H1 (cell line): ENCODE data around the gene B4GALNT3. TPM values are rescaled to one million over a fixed set of nuclear protein-coding genes. Genes with fewer than 3 reads are reported as not detected.

Source experiments
- CTCF ChIA-PET: fragments of 300-600 bp; sonication (Branson Sonifier 250); formaldehyde crosslinking; loops from one replicate; lab custom pipeline; 2021; ENCODE audit not compliant: partially characterized antibody; lab: Charles Lee
- POLR2A ChIA-PET: fragments of 300-600 bp; sonication (Branson Sonifier 250); formaldehyde crosslinking; loops from one replicate; lab custom pipeline; 2021; ENCODE audit warnings: inconsistent platforms; ENCODE audit not compliant: partially characterized antibody; lab: Charles Lee
- DNase-seq, 2 experiments: peaks; one replicate each; pipeline versions ENCODE4 v3.0.0 to v3.0.0-alpha.2; 2010 to 2022; ENCODE audit warnings: low spot score in 2 of 2, low read depth in 1 of 2, mixed read lengths in 1 of 2
- FAIRE-seq: peaks from 2 replicates; lab custom pipeline; 2011; peaks lifted over from hg19 to GRCh38; lab: Jason Lieb, UNC
- H2AFZ ChIP-seq: 2 replicates; pipeline ENCODE4 v1.8.1; 2012; ENCODE audit warnings: low read length, inconsistent platforms
- H2AK5ac ChIP-seq: 2 replicates; pipeline ENCODE4 v1.6.1; 2013; ENCODE audit warnings: low read depth, low read length
- H2BK120ac ChIP-seq: replicated peaks from 2 replicates; pipeline ENCODE3; 2013; ENCODE audit warnings: low read depth, low read length, inconsistent platforms
- H2BK12ac ChIP-seq: 2 replicates; pipeline ENCODE4 v1.6.1; 2013; ENCODE audit warnings: low read depth, low read length
- H2BK15ac ChIP-seq: 2 replicates; pipeline ENCODE4 v1.6.1; 2013; ENCODE audit warnings: low read length
- H2BK20ac ChIP-seq: 2 replicates; pipeline ENCODE4 v1.6.1; 2013; ENCODE audit warnings: low read length
- H2BK5ac ChIP-seq: 2 replicates; pipeline ENCODE4 v1.6.1; 2013; ENCODE audit warnings: low read depth, low read length
- H3K14ac ChIP-seq: 2 replicates; pipeline ENCODE4 v1.6.1; 2013; ENCODE audit warnings: inconsistent platforms; ENCODE audit not compliant: insufficient read length
- H3K18ac ChIP-seq: 2 replicates; pipeline ENCODE4 v1.6.1; 2013; ENCODE audit warnings: low read length; ENCODE audit errors: extremely low read depth
- H3K23ac ChIP-seq: 2 replicates; pipeline ENCODE4 v1.6.1; 2013; ENCODE audit warnings: inconsistent platforms; ENCODE audit not compliant: insufficient read length
- H3K23me2 ChIP-seq: 2 replicates; pipeline ENCODE4 v1.6.1; 2013; ENCODE audit warnings: low read depth, low read length
- H3K27ac ChIP-seq: 2 replicates; pipeline ENCODE4 v1.6.1; 2011; ENCODE audit warnings: low read depth, low read length, inconsistent platforms
- H3K27me3 ChIP-seq, 4 experiments: replicated peaks in 1 of 4; 1 replicate in 1 of 4; 2 replicates in 3 of 4; pipeline versions ENCODE4 v1.6.1 to v1.8.1; 2011 to 2013; ENCODE audit warnings: low read length in 3 of 4, mild to moderate bottlenecking in 3 of 4, inconsistent platforms in 2 of 4, mixed read lengths in 2 of 4, moderate library complexity in 1 of 4; ENCODE audit not compliant: control insufficient read depth in 3 of 4, insufficient read depth in 3 of 4; ENCODE audit errors: extremely low read depth in 1 of 4
- H3K36me3 ChIP-seq, 4 experiments: 2 replicates each; pipeline versions ENCODE4 v1.6.1 to v1.8.1; 2011 to 2013; ENCODE audit warnings: mild to moderate bottlenecking in 4 of 4, low read length in 3 of 4, moderate library complexity in 2 of 4, control low read depth in 1 of 4, inconsistent platforms in 1 of 4; ENCODE audit not compliant: insufficient read depth in 4 of 4, control insufficient read depth in 2 of 4
- H3K4ac ChIP-seq: replicated peaks from 2 replicates; pipeline ENCODE3; 2013; ENCODE audit warnings: low read length, low read depth, mixed read lengths, inconsistent platforms; ENCODE audit not compliant: insufficient read length
- H3K4me1 ChIP-seq, 4 experiments: replicated peaks in 1 of 4; 1 replicate in 1 of 4; 2 replicates in 3 of 4; pipeline versions ENCODE4 v1.6.1 to v1.8.1; 2011 to 2013; ENCODE audit warnings: low read length in 3 of 4, inconsistent platforms in 2 of 4, mixed read lengths in 1 of 4; ENCODE audit not compliant: insufficient read depth in 4 of 4, control insufficient read depth in 3 of 4
- H3K4me2 ChIP-seq, 2 experiments: 2 replicates each; pipeline versions ENCODE4 v1.6.1 to v1.8.1; 2011 to 2013; ENCODE audit warnings: low read depth in 2 of 2, low read length in 2 of 2, control low read depth in 1 of 2, inconsistent platforms in 1 of 2, mild to moderate bottlenecking in 1 of 2; ENCODE audit not compliant: insufficient read depth in 1 of 2
- H3K4me3 ChIP-seq, 4 experiments: fragments of 200-600, 300-600 bp in 1 of 4; sonication (generic), shearing (Covaris generic), sonication (Bioruptor Twin) in 1 of 4; 2 replicates each; pipeline versions ENCODE4 v1.5.1 to v1.8.1; 2011 to 2016; ENCODE audit warnings: low read length in 4 of 4, low read depth in 3 of 4, control low read depth in 2 of 4, inconsistent platforms in 2 of 4, mild to moderate bottlenecking in 2 of 4, mixed read lengths in 1 of 4, moderate library complexity in 1 of 4; ENCODE audit not compliant: insufficient read depth in 2 of 4; ENCODE audit errors: extremely low read depth in 1 of 4
- H3K56ac ChIP-seq: replicated peaks from 2 replicates; pipeline ENCODE3; 2013; ENCODE audit warnings: low read depth, mild to moderate bottlenecking, mixed read lengths, low read length, inconsistent platforms; ENCODE audit not compliant: insufficient read length
- H3K79me1 ChIP-seq: 2 replicates; pipeline ENCODE4 v1.6.1; 2013; ENCODE audit warnings: low read depth, low read length, control low read depth
- H3K79me2 ChIP-seq, 2 experiments: 2 replicates each; pipeline versions ENCODE4 v1.6.1 to v1.8.1; 2012 to 2013; ENCODE audit warnings: low read length in 2 of 2, mild to moderate bottlenecking in 2 of 2, inconsistent platforms in 1 of 2; ENCODE audit not compliant: insufficient read depth in 2 of 2, control insufficient read depth in 1 of 2
- H3K9ac ChIP-seq, 4 experiments: replicated peaks in 1 of 4; 1 replicate in 1 of 4; 2 replicates in 3 of 4; pipeline versions ENCODE4 v1.6.1 to v1.8.1; 2011 to 2013; ENCODE audit warnings: low read depth in 3 of 4, low read length in 3 of 4, control low read depth in 2 of 4, mild to moderate bottlenecking in 2 of 4, moderate library complexity in 2 of 4, inconsistent platforms in 1 of 4; ENCODE audit errors: extremely low read depth in 1 of 4
- H3K9me3 ChIP-seq, 2 experiments: 2 replicates each; pipeline versions ENCODE4 v1.6.1 to v1.8.1; 2012 to 2013; ENCODE audit warnings: mild to moderate bottlenecking in 2 of 2, moderate library complexity in 2 of 2, control low read depth in 1 of 2, inconsistent platforms in 1 of 2, low read depth in 1 of 2, low read length in 1 of 2, mixed read lengths in 1 of 2; ENCODE audit not compliant: insufficient read depth in 2 of 2
- H4K20me1 ChIP-seq, 2 experiments: replicated peaks in 1 of 2; 2 replicates each; pipeline versions ENCODE3 to v1.8.1; 2011 to 2013; ENCODE audit warnings: inconsistent platforms in 2 of 2, low read length in 2 of 2, mild to moderate bottlenecking in 1 of 2; ENCODE audit not compliant: insufficient read depth in 2 of 2, control insufficient read depth in 1 of 2
- H4K5ac ChIP-seq: 2 replicates; pipeline ENCODE4 v1.6.1; 2013; ENCODE audit warnings: low read length, low read depth, mixed read lengths, inconsistent platforms; ENCODE audit not compliant: insufficient read length
- H4K8ac ChIP-seq: 2 replicates; pipeline ENCODE4 v1.8.0; 2013; ENCODE audit warnings: mild to moderate bottlenecking, moderate library complexity, low read length, inconsistent platforms; ENCODE audit not compliant: insufficient read depth; ENCODE audit errors: extremely low read depth
- H4K91ac ChIP-seq: replicated peaks from 2 replicates; pipeline ENCODE3; 2013; ENCODE audit warnings: low read length, mixed read lengths, inconsistent platforms; ENCODE audit not compliant: insufficient read length
- CREB1 ChIP-seq: IDR thresholded peaks from 2 replicates; pipeline ENCODE4 v1.6.1; 2012; ENCODE audit warnings: inconsistent platforms
- CTBP2 ChIP-seq: IDR thresholded peaks from 2 replicates; pipeline ENCODE4 v1.7.0; 2011; ENCODE audit warnings: borderline replicate concordance, mild to moderate bottlenecking, moderate library complexity, mixed read lengths, low read length; ENCODE audit not compliant: insufficient read depth, insufficient read length
- GTF2F1 ChIP-seq: IDR thresholded peaks from 2 replicates; pipeline ENCODE4 v1.6.1; 2012; ENCODE audit warnings: low read depth, low read length, improper control_type of control experiment, borderline replicate concordance
- JUN ChIP-seq: IDR thresholded peaks from 2 replicates; pipeline ENCODE4 v1.6.1; 2011; ENCODE audit warnings: low read depth, mild to moderate bottlenecking, improper control_type of control experiment, low read length
- JUND ChIP-seq: IDR thresholded peaks from 2 replicates; pipeline ENCODE4 v1.6.1; 2011; ENCODE audit warnings: mild to moderate bottlenecking, improper control_type of control experiment, low read length
- KDM5A ChIP-seq: fragments of 200-600 bp; IDR thresholded peaks from 2 replicates; pipeline ENCODE4 v1.7.1; 2012; ENCODE audit warnings: mild to moderate bottlenecking, low read length, inconsistent platforms, mixed read lengths
- NANOG ChIP-seq: IDR thresholded peaks from 2 replicates; pipeline ENCODE4 v1.6.1; 2011; ENCODE audit warnings: low read length, low read depth, mild to moderate bottlenecking, inconsistent platforms; ENCODE audit not compliant: insufficient read depth, poor library complexity, severe bottlenecking
- PHF8 ChIP-seq: fragments of 200-600 bp; sonication (generic); conservative IDR thresholded peaks from 2 replicates; pipeline ENCODE4 v1.7.1; 2012; ENCODE audit warnings: low read depth, mild to moderate bottlenecking, inconsistent platforms, low read length, moderate library complexity
- TBP ChIP-seq: IDR thresholded peaks from 2 replicates; pipeline ENCODE4 v1.6.1; 2011; ENCODE audit warnings: low read depth, low read length, improper control_type of control experiment
- TCF12 ChIP-seq: IDR thresholded peaks from 2 replicates; pipeline ENCODE4 v1.6.1; 2011; ENCODE audit warnings: low read depth, mild to moderate bottlenecking, low read length
- YY1 ChIP-seq: IDR thresholded peaks from 2 replicates; pipeline ENCODE4 v1.6.1; 2011; ENCODE audit warnings: low read depth, mild to moderate bottlenecking, low read length
- WGBS, 2 experiments: shearing (Covaris generic) in 1 of 2; methylation state at CpG; one replicate each; pipeline versions ENCODE4 v1.1.6 to v1.1.7; 2013 to 2015; ENCODE audit warnings: low lambda C conversion rate in 2 of 2, mixed read lengths in 2 of 2, inconsistent platforms in 1 of 2, low coverage in 1 of 2, missing lambda C conversion rate in 1 of 2; ENCODE audit not compliant: insufficient replicate concordance in 2 of 2, insufficient coverage in 1 of 2, insufficient read length in 1 of 2; ENCODE audit errors: extremely low coverage in 1 of 2, missing lambda C conversion rate in 1 of 2; 5-methylcytosine and 5-hydroxymethylcytosine counted together
- polyA plus RNA-seq, 7 experiments: library from polyadenylated mRNA; depleted of rRNA in 3 of 7; stranded (reverse) in 5 of 7; unstranded in 2 of 7; fragments of >200 nt in 5 of 7; fragments of 200-250 nt in 2 of 7; gene quantifications; 1 replicate in 5 of 7; 2 replicates in 1 of 7; 4 replicates in 1 of 7; pipeline versions ENCODE4 v1.2.1 to v1.2.3, GENCODE V29; 2011 to 2013; ENCODE audit warnings: missing spikeins in 2 of 7, mixed read lengths in 2 of 7
- total RNA-seq: library from RNA; stranded (reverse); fragmentation: NEBNext Ultra II Directional; extraction: Animal tissue kit (Norgen Biotek cat#: 25700); gene quantifications from 2 replicates; pipeline ENCODE4 v1.2.1, GENCODE V29; 2021
- TF ChIP-seq, protein P1 (sequence below): IDR thresholded peaks from 2 replicates; pipeline ENCODE4 v1.6.1; 2011; ENCODE audit warnings: low read length, improper control_type of control experiment
- TF ChIP-seq, protein P2 (sequence below): IDR thresholded peaks from 2 replicates; pipeline ENCODE4 v1.6.1; 2012; ENCODE audit warnings: inconsistent platforms

The B4GALNT3 gene
- total and polyA plus RNA-seq, 2 of the 8 experiments (the other 6 are each of a cell fraction or from before 2014, with no cell fraction given): 12.5 to 20.3 TPM

DNA sequence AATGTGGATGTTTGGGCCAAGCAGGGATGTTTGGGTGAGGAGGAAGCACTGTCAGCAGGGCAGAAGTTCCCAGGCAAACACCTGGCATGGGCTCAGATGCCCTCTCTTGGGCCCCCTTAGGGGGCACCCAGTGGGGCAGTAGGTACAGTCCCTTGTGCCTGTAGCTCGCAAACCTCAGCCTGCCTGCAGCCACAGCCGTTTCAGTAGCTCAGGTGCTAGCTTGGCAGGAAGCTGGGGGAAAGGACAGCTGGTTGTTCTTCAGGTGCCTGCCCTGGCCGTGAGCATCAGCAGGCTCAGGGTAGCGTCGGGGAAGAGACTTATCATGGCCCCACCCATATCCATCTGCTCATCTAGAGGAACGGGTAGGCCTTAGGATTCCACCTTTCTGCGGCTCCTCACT lies 67.5 kb downstream of the B4GALNT3 start:
- Histone ChIP-seq H3K4ac (no peak overlapping the region), H3K4me2 (no peak overlapping the region), H3K4me3 (no peak overlapping the region), H3K27ac (no peak overlapping the region), H3K9me3 (peaks cover 10 to 13% of the 10 kb centered on the region in 2 experiments; a peak in 3 of 4 replicates), H3K4me1 (0 out of 7 replicates have a peak, but pooled peaks cover 0 to 3% (median 0%) of the 10 kb centered on the region in 4 experiments), H4K8ac (no peak overlapping the region), H3K36me3 (no peaks in the 10 kb centered on the region), H2BK5ac (no peak overlapping the region), H3K79me1 (peaks cover 3% of the 10 kb centered on the region), H2BK20ac (no peak overlapping the region), H3K23ac (no peak overlapping the region), H3K23me2 (no peaks in the 10 kb centered on the region), H2AFZ (no peak overlapping the region), H4K20me1 (no peaks in the 10 kb centered on the region), H3K18ac (no peak overlapping the region), H2AK5ac (no peak overlapping the region), H2BK12ac (no peak overlapping the region), H2BK120ac (no peak overlapping the region), H4K91ac (no peak overlapping the region), H3K56ac (no peak overlapping the region), H2BK15ac (no peak overlapping the region), H3K9ac (no peak overlapping the region), H3K27me3 (no peaks in the 10 kb centered on the region), H4K5ac (no peak overlapping the region), H3K79me2 (no peaks in the 10 kb centered on the region), H3K14ac (no peak overlapping the region)
- TF ChIP-seq PHF8 (no peak), TBP (no peak), JUND (no peak), JUN (no peak), CREB1 (no peak), CTBP2 (no peak), NANOG (no peak), YY1 (no peak), KDM5A (no peak), GTF2F1 (no peak), TCF12 (no peak)
- TF ChIP-seq, protein P1, sequence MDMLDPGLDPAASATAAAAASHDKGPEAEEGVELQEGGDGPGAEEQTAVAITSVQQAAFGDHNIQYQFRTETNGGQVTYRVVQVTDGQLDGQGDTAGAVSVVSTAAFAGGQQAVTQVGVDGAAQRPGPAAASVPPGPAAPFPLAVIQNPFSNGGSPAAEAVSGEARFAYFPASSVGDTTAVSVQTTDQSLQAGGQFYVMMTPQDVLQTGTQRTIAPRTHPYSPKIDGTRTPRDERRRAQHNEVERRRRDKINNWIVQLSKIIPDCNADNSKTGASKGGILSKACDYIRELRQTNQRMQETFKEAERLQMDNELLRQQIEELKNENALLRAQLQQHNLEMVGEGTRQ: no peak
- TF ChIP-seq, protein P2, sequence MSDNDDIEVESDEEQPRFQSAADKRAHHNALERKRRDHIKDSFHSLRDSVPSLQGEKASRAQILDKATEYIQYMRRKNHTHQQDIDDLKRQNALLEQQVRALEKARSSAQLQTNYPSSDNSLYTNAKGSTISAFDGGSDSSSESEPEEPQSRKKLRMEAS: no peak
- ChIA-PET POLR2A (interaction anchor here (0.6 kb wide), 1 partner anchor 51 kb away, joined by 3 read pairs; no protein-coding TSS in a partner anchor), CTCF (interaction anchor here (0.8 to 5.3 kb wide), 6 partner anchors 17 to 85 kb away, joined by 4 to 37 read pairs (median 9); no protein-coding TSS in a partner anchor)
- FAIRE-seq (no peak), DNase-seq (no peak)
- 90% methylated on average over 7 of the region's 7 CpGs; no CpG with 5 or more reads in 1 of the 2 experiments for WGBS, 2 experiments
